Calu3 (cell line): ENCODE data around the gene SLITRK4. TPM values are rescaled to one million over a fixed set of nuclear protein-coding genes. Genes with fewer than 3 reads are reported as not detected.

Source experiments
- BruUV-seq: library from RNA; stranded (reverse); fragments of 400-500 nt; replicated peaks from 2 replicates; lab custom pipeline; 2021; lab: Mats Ljungman, UMichigan
- CTCF ChIA-PET: fragments of 300-600 bp; sonication (Branson Sonifier 250); formaldehyde crosslinking; loops from one replicate; lab custom pipeline; 2022; ENCODE audit warnings: antibody characterized with exemption; lab: Charles Lee
- DNase-seq: peaks from one replicate; pipeline ENCODE4 v3.0.0; 2022
- H3K27ac Mint-ChIP-seq: one replicate; pipeline ENCODE4 v1.8.0; 2022; ENCODE audit warnings: mixed read lengths; ENCODE audit not compliant: unreplicated experiment
- H3K27me3 Mint-ChIP-seq: one replicate; pipeline ENCODE4 v1.8.0; 2022; ENCODE audit warnings: mixed read lengths; ENCODE audit not compliant: unreplicated experiment
- H3K36me3 Mint-ChIP-seq: one replicate; pipeline ENCODE4 v1.8.0; 2022; ENCODE audit warnings: mild to moderate bottlenecking, moderate library complexity, mixed read lengths; ENCODE audit not compliant: insufficient read depth, unreplicated experiment
- H3K4me1 Mint-ChIP-seq: one replicate; pipeline ENCODE4 v1.8.0; 2022; ENCODE audit warnings: mild to moderate bottlenecking, low read depth, mixed read lengths; ENCODE audit not compliant: unreplicated experiment
- H3K4me3 Mint-ChIP-seq: one replicate; pipeline ENCODE4 v1.8.0; 2022; ENCODE audit warnings: mild to moderate bottlenecking, low read depth, moderate library complexity, mixed read lengths; ENCODE audit not compliant: unreplicated experiment
- H3K9me3 Mint-ChIP-seq: one replicate; pipeline ENCODE4 v1.8.0; 2022; ENCODE audit warnings: low read depth, mixed read lengths; ENCODE audit not compliant: unreplicated experiment
- intact Hi-C: fragments of 100-400 bp; cut with micrococcal nuclease; formaldehyde crosslinking; loops from one replicate; pipeline ENCODE4 v1.10.0; 2022; ENCODE audit not compliant: unreplicated experiment
- total RNA-seq: library from RNA; stranded (reverse); gene quantifications from 2 replicates; pipeline ENCODE4 v1.2.3, GENCODE V29; 2022
- TF ChIP-seq, protein P1 (sequence below): fragments of 200-600 bp; IDR thresholded peaks from one replicate; pipeline ENCODE4 v1.8.0; 2022; ENCODE audit warnings: antibody characterized with exemption; ENCODE audit not compliant: unreplicated experiment

The SLITRK4 gene
- total RNA-seq, 1 experiment from 2014 or later: not detected

DNA sequence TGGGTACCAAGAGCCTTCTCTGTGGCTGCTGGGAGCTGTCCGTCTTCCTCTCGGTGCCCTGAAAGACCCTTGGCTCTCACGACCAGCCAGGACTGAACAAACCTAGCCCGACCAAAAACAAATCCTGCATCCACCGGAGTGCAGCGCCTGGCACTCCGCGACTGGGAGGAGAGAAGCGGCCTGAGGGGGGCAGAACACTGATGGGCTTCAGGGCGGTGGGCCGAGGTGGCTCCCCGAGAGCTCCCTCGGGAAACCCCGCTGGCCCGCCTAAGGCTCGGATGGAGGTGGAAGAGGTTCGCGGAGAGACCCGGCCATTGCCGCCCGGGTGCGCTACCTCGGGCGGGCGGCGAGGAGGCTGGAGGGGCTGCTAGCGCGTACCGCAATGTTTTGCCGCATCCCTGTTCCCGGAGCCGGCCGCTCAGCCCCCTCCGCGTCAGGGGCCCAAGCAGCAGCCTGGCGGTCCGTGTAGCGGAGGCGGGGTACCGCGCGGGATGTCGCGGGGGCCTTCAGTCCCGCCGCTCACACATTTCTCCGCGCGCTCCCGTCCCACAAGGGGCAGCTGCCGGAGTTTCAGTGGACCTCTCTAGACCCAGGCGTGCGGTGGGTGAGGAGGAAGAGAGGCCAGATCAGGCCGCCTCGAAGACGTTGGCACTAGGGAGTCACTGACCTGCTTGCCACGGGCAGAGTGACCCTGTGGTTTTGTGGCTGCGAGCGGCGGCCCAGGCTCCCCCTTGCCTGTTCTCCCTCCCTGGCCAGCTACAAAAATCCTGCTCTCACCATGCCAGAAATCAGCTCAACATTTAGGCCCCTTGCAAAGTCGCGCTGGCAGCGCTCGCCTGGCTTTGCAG is 2.2 kb downstream of the SLITRK4 start:
- CTCF ChIA-PET: no interaction called here
- BruUV-seq: no TSS peak
- H3K27ac Mint-ChIP-seq: no peak overlapping the region
- H3K9me3 Mint-ChIP-seq: peaks cover 8% of the 10 kb centered on the region
- no peaks in the 10 kb centered on the region for H3K4me1 Mint-ChIP-seq
- no peak for DNase-seq
- TF ChIP-seq, protein P1, sequence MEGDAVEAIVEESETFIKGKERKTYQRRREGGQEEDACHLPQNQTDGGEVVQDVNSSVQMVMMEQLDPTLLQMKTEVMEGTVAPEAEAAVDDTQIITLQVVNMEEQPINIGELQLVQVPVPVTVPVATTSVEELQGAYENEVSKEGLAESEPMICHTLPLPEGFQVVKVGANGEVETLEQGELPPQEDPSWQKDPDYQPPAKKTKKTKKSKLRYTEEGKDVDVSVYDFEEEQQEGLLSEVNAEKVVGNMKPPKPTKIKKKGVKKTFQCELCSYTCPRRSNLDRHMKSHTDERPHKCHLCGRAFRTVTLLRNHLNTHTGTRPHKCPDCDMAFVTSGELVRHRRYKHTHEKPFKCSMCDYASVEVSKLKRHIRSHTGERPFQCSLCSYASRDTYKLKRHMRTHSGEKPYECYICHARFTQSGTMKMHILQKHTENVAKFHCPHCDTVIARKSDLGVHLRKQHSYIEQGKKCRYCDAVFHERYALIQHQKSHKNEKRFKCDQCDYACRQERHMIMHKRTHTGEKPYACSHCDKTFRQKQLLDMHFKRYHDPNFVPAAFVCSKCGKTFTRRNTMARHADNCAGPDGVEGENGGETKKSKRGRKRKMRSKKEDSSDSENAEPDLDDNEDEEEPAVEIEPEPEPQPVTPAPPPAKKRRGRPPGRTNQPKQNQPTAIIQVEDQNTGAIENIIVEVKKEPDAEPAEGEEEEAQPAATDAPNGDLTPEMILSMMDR: no peak
- no peaks in the 10 kb centered on the region for H3K36me3 Mint-ChIP-seq
- H3K4me3 Mint-ChIP-seq: no peak overlapping the region
- no peaks in the 10 kb centered on the region for H3K27me3 Mint-ChIP-seq
- intact Hi-C loops: no loop called here

DNA sequence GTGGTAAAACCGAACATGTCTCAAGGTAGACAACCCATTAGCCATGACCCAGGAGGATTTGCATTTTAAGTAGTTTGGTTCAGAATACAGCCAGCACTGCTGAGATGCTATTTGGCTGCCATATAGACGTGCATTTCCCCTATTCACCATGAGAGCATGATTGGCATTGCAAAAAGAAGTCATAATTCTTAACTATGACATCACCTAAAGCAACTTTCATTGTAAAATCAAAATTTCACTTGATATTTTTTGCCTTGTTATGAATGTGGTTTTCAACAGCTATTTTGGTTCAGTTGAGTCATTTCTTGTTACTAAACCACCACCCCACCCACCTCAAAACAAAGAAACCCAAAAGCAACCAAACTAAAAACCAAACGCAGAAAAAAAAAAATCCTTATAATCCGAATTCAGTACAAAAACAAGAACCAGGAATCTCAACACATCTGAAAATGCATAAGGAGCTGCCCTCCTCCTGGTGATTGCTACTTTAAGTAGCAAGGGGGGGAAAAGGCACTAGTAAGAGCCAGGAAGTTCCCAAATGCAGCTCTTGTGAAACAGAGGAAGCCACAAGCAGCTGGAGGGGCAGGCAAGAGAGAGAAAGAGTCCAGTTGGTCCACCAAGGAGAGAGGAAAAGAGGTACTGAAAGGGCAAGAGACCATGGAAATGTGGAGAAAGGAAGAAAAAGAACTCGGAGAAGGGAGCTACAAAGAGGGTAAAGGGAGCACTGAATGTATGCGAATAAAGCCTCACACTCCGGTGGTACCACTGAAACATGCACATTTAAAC is 3.1 kb downstream of the SLITRK4 start:
- Mint-ChIP-seq H3K27me3 (no peaks in the 10 kb centered on the region), H3K4me1 (no peaks in the 10 kb centered on the region), H3K4me3 (no peak overlapping the region), H3K9me3 (peaks cover 8% of the 10 kb centered on the region), H3K36me3 (no peaks in the 10 kb centered on the region), H3K27ac (no peak overlapping the region)
- TF ChIP-seq, protein P1: no peak
- CTCF ChIA-PET: no interaction called here
- no TSS peak for BruUV-seq
- DNase-seq: no peak
- intact Hi-C loops: no loop called here

DNA sequence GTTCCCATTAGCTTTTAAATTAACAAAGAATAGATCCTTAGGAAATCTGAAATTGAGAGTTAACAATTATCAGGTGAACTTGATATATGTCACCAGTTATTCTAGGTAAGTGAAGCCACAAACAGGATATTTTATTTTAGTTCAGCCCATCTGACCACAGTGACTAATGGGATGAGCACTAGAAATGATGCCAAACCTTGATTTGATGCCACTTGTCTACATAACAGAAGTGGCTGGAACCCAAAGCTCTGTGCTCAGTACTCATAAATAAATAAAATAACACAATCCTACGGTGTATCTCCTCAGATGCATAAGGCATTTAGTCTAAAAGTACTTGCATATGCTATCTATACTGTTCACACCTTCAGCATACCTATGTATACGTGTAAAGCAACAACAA is 12.2 kb downstream of the SLITRK4 start:
- TF ChIP-seq, protein P1: no peak
- no TSS peak for BruUV-seq
- Mint-ChIP-seq H3K36me3 (no peaks in the 10 kb centered on the region), H3K27me3 (no peaks in the 10 kb centered on the region), H3K9me3 (peaks cover 4% of the 10 kb centered on the region), H3K4me3 (no peak overlapping the region), H3K4me1 (no peaks in the 10 kb centered on the region), H3K27ac (no peak overlapping the region)
- intact Hi-C loops: no loop called here
- DNase-seq: no peak
- CTCF ChIA-PET: no interaction called here

DNA sequence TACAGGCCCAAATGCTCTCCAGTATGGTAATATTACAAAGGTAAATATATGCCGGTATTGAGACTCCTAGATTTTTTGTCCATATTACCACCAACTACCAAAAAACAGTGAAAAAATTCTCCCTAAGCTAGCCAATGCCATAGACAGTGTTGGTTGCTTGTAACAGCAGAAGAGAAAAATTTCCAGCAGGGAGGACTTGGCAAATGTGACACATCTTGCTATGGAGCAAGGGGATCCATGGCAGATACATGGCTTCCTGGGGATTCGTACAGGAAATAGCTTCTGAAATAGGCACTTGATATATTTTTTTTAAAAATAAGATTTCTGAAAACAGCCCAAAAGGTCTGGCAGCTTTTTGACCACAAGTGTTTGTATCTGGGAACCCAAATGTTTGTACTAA is 14.6 kb downstream of the SLITRK4 start:
- Mint-ChIP-seq H3K4me1 (no peaks in the 10 kb centered on the region), H3K27me3 (no peaks in the 10 kb centered on the region), H3K36me3 (no peaks in the 10 kb centered on the region), H3K27ac (no peak overlapping the region), H3K9me3 (peaks cover 6% of the 10 kb centered on the region), H3K4me3 (no peak overlapping the region)
- intact Hi-C loops: no loop called here
- TF ChIP-seq, protein P1: no peak
- CTCF ChIA-PET: no interaction called here
- no peak for DNase-seq
- BruUV-seq: no TSS peak
